ENCODE data around the gene AOC3. TPM values are rescaled to one million over a fixed set of nuclear protein-coding genes. Genes with fewer than 3 reads are reported as not detected.

Gene AOC3
- total and polyA plus RNA-seq, 2 of the 13 experiments (the other 11 are each of a cell fraction or from before 2014, with no cell fraction given): 8.7 to 51.7 TPM

DNA sequence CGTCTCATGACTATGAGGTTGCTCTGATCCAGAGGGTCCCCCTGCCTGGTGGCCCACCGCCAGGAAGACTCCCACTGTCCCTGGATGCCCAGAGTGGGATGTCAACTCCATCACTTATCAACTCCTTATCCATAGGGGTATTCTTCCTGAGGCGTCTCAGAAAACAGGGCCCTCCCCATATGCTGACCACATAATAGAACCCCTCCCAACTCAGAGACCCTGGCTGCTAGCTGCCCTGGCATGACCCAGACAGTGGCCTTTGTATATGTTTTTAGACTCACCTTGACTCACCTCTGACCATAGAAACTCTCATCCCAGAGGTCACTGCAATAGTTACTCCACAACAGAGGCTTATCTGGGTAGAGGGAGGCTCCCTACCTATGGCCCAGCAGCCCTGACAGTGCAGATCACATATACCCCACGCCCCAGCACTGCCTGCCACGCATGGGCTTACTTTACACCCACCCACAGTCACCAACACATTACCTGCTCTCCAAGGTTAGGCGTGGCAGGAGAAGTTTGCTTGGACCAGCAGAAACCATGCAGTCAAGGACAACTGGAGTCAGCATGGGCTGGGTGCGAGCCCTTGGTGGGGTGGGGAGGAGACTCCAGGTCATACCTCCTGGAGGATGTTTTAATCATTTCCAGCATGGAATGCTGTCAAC, 47.3 kb downstream of the AOC3 start (continued):
- TF ChIP-seq, protein P1, sequence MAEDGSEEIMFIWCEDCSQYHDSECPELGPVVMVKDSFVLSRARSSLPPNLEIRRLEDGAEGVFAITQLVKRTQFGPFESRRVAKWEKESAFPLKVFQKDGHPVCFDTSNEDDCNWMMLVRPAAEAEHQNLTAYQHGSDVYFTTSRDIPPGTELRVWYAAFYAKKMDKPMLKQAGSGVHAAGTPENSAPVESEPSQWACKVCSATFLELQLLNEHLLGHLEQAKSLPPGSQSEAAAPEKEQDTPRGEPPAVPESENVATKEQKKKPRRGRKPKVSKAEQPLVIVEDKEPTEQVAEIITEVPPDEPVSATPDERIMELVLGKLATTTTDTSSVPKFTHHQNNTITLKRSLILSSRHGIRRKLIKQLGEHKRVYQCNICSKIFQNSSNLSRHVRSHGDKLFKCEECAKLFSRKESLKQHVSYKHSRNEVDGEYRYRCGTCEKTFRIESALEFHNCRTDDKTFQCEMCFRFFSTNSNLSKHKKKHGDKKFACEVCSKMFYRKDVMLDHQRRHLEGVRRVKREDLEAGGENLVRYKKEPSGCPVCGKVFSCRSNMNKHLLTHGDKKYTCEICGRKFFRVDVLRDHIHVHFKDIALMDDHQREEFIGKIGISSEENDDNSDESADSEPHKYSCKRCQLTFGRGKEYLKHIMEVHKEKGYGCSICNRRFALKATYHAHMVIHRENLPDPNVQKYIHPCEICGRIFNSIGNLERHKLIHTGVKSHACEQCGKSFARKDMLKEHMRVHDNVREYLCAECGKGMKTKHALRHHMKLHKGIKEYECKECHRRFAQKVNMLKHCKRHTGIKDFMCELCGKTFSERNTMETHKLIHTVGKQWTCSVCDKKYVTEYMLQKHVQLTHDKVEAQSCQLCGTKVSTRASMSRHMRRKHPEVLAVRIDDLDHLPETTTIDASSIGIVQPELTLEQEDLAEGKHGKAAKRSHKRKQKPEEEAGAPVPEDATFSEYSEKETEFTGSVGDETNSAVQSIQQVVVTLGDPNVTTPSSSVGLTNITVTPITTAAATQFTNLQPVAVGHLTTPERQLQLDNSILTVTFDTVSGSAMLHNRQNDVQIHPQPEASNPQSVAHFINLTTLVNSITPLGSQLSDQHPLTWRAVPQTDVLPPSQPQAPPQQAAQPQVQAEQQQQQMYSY (CRISPR knock-in tag; IDR thresholded peaks at IDR 0.05): no peak
- peak; percentile 96 for TF ChIP-seq RXRB (CRISPR knock-in tag; IDR thresholded peaks at IDR 0.05; ENCODE audit: borderline replicate concordance)
- no peak for TF ChIP-seq ZNF652 (CRISPR knock-in tag; IDR thresholded peaks at IDR 0.05; ENCODE audit: borderline replicate concordance, low read depth)
- no peak; the same call in 1 of the 2 replicates for TF ChIP-seq ZBTB38 (CRISPR knock-in tag; IDR thresholded peaks at IDR 0.05)
- TF ChIP-seq ZNF207 (IDR thresholded peaks at IDR 0.05; ENCODE audit: borderline replicate concordance): no peak
- TF ChIP-seq, protein P2, sequence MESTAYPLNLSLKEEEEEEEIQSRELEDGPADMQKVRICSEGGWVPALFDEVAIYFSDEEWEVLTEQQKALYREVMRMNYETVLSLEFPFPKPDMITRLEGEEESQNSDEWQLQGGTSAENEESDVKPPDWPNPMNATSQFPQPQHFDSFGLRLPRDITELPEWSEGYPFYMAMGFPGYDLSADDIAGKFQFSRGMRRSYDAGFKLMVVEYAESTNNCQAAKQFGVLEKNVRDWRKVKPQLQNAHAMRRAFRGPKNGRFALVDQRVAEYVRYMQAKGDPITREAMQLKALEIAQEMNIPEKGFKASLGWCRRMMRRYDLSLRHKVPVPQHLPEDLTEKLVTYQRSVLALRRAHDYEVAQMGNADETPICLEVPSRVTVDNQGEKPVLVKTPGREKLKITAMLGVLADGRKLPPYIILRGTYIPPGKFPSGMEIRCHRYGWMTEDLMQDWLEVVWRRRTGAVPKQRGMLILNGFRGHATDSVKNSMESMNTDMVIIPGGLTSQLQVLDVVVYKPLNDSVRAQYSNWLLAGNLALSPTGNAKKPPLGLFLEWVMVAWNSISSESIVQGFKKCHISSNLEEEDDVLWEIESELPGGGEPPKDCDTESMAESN (CRISPR knock-in tag; conservative IDR thresholded peaks at IDR 0.05): no peak
- TF ChIP-seq ZNF781 (CRISPR knock-in tag; IDR thresholded peaks at IDR 0.05; ENCODE audit: borderline replicate concordance, not compliant biosample characterization): no peak
- TF ChIP-seq SALL2 (CRISPR knock-in tag; IDR thresholded peaks at IDR 0.05): no peak
- TF ChIP-seq, protein P3, sequence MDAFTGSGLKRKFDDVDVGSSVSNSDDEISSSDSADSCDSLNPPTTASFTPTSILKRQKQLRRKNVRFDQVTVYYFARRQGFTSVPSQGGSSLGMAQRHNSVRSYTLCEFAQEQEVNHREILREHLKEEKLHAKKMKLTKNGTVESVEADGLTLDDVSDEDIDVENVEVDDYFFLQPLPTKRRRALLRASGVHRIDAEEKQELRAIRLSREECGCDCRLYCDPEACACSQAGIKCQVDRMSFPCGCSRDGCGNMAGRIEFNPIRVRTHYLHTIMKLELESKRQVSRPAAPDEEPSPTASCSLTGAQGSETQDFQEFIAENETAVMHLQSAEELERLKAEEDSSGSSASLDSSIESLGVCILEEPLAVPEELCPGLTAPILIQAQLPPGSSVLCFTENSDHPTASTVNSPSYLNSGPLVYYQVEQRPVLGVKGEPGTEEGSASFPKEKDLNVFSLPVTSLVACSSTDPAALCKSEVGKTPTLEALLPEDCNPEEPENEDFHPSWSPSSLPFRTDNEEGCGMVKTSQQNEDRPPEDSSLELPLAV (CRISPR knock-in tag; conservative IDR thresholded peaks at IDR 0.05; ENCODE audit: low read depth): no peak
- TF ChIP-seq, protein P4, sequence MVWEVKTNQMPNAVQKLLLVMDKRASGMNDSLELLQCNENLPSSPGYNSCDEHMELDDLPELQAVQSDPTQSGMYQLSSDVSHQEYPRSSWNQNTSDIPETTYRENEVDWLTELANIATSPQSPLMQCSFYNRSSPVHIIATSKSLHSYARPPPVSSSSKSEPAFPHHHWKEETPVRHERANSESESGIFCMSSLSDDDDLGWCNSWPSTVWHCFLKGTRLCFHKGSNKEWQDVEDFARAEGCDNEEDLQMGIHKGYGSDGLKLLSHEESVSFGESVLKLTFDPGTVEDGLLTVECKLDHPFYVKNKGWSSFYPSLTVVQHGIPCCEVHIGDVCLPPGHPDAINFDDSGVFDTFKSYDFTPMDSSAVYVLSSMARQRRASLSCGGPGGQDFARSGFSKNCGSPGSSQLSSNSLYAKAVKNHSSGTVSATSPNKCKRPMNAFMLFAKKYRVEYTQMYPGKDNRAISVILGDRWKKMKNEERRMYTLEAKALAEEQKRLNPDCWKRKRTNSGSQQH (CRISPR knock-in tag; IDR thresholded peaks at IDR 0.05; ENCODE audit: low read depth): no peak
- 0 out of 2 replicates have a peak, but pooled peaks have one; percentile 23 for TF ChIP-seq CREM (IDR thresholded peaks at IDR 0.05)
- no peak for TF ChIP-seq CREM (CRISPR knock-in tag; IDR thresholded peaks at IDR 0.05)
- no peak for TF ChIP-seq ZNF749 (CRISPR knock-in tag; IDR thresholded peaks at IDR 0.05; ENCODE audit: borderline replicate concordance)
- peak; percentile 37; the same call in 1 of the 2 replicates for TF ChIP-seq MIER3 (CRISPR knock-in tag; IDR thresholded peaks at IDR 0.05; ENCODE audit: borderline replicate concordance)
- 0 out of 4 replicates have a peak, but pooled peaks of 1 of the 2 experiments have one; percentile 26 for TF ChIP-seq MAFK (conservative IDR thresholded peaks at IDR 0.05 in 1 of 2, IDR thresholded peaks at IDR 0.05 in 1 of 2; ENCODE audit: low read length in 2 of 2)
- no peak for TF ChIP-seq JUND (CRISPR knock-in tag; IDR thresholded peaks at IDR 0.05)
- TF ChIP-seq NONO (IDR thresholded peaks at IDR 0.05): no peak
- no peak; the same call in 1 of the 2 replicates for TF ChIP-seq NONO (CRISPR knock-in tag; conservative IDR thresholded peaks at IDR 0.05)
- TF ChIP-seq KDM2A (CRISPR knock-in tag; IDR thresholded peaks at IDR 0.05; ENCODE audit: borderline replicate concordance, low read depth): no peak
- TF ChIP-seq PITX1 (CRISPR knock-in tag; IDR thresholded peaks at IDR 0.05): peak; percentile 50; the same call in 1 of the 2 replicates
- peak; percentile 27; the same call in 1 of the 2 replicates for TF ChIP-seq SAP130 (CRISPR knock-in tag; IDR thresholded peaks at IDR 0.05; ENCODE audit: low read depth)
- no peak for TF ChIP-seq ELF3 (CRISPR knock-in tag; IDR thresholded peaks at IDR 0.05)

Data from HepG2 (cell line).